GM19463 (cell line): ENCODE results near the gene SGCE.
A peak's percentile ranks its signal among the peaks of the same experiment; 100 is the strongest.
"Not testable (repeated sequence)": the region's sequence is repeated elsewhere in the genome, so short reads cannot be mapped to it uniquely, and the experiment has no call there.

Experiments
- ATAC-seq: cut with Tn5 transposase; IDR thresholded peaks from one replicate; pipeline ENCODE4 v1.9.1; 2021; ENCODE audit warnings: mild to moderate bottlenecking, moderate library complexity; ENCODE audit not compliant: unreplicated experiment

Gene SGCE

DNA sequence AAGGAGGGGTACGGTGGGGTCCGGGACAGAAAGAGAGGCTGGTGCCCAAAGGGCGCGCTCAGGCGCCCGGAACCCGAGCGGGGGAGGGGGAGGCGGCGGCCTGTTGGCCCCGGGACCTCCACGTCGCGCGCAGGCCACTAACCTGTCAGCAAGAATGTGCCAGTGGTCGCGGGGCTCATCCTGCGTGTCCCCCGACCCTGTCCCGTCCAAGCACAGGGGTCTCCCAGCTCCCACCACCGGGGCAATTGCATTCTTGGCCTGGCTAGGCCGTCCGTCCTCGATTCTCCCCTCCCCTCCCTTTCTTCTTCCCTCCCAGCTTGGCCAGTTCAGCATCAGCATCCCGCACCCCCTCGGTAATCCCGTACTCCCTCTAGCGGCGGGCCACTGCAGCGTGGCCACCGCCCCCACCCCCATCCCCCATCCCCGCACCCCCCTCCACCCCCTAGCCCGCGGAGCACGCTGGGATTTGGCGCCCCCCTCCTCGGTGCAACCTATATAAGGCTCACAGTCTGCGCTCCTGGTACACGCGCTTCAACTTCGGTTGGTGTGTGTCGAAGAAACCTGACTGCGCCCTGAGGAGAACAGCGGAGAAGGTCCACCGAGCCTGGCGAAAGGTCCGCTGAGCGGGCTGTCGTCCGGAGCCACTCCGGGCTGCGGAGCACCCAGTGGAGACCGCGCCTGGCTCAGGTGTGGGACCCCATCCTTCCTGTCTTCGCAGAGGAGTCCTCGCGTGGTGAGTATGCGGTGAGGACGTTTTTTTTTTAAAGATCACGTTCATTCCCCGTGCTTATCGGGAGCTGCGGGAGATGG is at the start of gene SGCE:
SGCE (minus strand) TSS at position 286 of the 810 bp plus-strand sequence; CDS start at position 251, 35 bp downstream.
- peak; percentile 18 for ATAC-seq

DNA sequence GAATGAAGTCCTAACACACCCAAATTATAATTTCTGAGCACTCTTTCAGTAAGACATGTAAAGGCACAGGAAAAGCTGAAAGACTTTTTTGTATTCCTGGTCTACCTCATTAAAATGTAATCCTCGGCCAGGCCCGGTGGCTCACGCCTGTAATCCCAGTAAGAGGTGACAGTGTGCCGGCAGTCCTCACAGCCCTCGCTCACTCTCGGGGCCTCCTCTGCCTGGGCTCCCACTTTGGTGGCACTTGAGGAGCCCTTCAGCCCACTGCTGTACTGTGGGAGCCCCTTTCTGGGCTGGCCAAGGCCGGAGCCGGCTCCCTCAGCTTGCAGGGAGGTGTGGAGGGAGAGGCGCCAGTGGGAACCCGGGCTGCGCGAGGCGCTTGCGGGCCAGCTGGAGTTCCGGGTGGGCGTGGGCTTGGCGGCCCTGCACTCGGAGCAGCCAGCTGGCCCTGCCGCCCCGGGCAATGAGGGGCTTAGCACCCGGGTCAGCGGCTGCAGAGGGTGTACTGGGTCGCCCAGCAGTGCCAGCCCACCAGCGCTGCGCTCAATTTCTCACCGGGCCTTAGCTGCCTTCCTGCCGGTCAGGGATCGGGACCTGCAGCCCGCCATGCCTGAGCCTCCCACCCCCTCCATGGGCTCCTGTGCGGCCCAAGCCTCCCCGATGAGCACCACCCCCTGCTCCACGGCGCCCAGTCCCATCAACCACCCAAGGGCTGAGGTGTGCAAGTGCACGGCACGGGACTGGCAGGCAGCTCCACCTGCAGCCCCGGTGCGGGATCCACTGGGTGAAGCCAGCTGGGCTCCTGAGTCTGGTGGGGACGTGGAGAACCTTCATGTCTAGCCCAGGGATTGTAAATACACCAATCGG is 49.5 kb upstream of the SGCE start:
- ATAC-seq, result not testable (repeated sequence)

DNA sequence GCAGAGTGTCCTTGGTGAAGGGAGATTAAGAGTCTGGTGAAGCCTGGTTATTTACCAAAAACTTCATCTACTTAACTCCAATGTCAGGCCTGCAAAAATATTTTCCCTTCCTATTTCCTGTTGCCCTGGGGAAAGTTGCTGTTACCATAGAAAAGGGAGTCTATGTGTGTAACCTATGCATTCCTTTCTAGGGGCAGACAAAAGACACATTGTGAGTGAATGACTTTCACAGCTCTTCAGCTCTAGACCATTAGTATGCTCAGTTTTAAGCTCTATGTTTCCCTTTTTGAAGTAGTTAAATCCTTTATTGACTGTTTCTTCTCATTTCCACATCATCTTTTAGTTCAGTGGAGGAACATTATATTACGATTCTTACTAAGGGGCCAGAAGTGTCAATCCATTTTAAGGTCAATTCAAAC is 45.6 kb upstream of the SGCE start:
- no peak for ATAC-seq

GRCh38 chr7:94700926-94701554 is 45.1 kb upstream of the SGCE start:
- no peak for ATAC-seq

- no peak for ATAC-seq
These were observed 42.3 kb upstream of the SGCE start for GRCh38 chr7:94698275-94698674.

DNA sequence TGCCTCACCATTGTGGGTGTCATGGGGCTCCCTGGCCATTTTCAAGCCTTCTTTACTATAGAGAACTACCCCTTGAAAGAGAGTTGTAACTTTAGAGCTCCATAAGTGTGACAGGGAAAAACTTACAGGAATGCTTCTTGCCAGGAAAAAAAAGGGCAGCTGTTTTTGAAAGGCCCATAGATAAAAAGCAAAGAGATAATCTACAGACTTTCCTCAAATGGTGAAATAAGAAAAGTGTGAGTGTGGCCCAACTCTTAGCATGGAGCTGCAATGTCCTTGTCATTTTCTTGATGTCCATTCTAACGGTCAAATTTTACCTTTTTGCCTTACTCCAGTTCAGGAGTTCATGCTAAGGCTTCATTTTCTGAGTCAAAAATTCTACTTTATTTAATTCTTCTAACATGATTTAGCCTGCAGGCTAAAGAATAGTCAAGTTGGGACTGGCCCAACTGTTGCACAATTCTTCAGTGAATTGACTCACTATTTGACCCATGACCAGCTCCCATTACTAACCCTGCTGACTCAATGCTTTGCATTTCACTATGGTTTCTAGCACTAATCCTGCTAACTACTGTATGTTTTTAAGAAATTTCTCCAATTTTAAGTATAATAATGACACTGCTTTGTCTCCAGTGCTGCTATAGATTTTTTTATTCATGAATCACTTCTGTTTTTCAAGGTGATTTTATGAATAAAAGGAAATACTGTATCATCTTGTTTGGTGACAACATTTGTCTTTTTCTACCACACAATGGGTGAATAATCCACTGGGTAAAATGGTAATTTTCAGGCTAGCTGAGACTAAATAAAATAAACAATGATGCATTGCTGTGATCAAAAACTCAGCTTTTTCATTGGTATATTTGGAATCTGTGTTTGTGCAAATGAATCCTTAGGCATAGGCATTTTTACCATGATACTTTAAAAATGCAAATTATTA is 41.4 kb upstream of the SGCE start:
- peak; percentile 58 for ATAC-seq

DNA sequence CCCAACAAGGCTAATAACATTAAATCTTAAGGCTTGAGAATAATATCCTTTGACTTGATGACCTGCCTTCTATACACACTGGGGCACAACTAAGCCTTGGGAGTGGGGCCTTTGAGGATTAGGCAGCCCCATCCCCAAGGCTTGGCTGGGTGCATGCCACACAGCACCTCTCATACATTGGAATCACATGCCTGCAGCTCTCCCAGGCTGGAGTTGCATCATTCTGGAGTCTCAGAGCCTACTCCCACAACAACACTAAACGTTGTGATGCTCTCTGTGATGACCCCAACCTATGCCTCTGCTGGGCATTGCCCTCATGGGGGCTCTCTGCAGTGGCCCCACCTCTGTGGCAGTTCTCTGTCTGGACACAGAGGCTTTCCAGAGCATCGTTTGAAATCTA is 31.9 kb upstream of the SGCE start:
- ATAC-seq, result no peak

DNA sequence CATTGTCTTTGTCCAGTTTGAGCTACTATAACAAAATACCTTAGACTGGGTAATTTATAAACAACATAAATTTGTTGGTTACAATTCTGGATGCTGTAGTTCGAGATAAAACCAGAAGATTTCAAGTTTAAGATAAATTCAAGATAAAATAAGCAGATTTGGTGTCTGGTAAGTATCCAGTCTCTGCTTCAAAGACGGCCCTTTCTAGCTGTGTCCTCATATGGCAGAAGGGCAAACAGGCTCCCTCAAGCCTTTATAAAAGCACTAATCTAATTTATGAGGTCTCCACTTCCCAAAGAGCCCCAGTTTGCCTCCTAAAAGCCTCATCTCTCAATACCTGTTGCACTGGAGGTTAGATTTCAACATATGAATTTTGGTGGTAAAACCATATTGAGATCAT is 31.1 kb upstream of the SGCE start:
- no peak for ATAC-seq

GRCh38 chr7:94683066-94683465 is 27.1 kb upstream of the SGCE start:
- no peak for ATAC-seq

- ATAC-seq, result no peak
These were observed 23.4 kb upstream of the SGCE start for GRCh38 chr7:94679358-94679757.

DNA sequence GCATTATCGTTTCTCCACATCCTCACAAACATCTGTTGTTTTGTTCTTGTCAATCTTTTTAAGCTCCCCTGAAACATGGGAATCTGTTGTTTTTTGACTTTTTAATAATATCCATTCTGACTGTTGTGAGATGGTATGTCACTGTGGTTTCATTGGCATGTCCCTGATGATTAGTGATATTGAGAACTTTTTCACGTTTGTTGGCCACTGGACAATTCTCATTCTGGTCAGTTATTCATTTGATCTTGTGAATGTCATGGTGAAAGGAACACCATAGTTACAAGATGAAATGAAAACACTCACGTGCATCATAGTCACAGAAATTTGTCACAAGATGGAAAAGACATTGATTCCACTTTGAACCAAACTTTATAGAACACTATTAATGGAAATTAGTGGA is 20.5 kb upstream of the SGCE start:
- ATAC-seq, result no peak

GRCh38 chr7:94675356-94675755 is 19.4 kb upstream of the SGCE start:
- ATAC-seq, result no peak

DNA sequence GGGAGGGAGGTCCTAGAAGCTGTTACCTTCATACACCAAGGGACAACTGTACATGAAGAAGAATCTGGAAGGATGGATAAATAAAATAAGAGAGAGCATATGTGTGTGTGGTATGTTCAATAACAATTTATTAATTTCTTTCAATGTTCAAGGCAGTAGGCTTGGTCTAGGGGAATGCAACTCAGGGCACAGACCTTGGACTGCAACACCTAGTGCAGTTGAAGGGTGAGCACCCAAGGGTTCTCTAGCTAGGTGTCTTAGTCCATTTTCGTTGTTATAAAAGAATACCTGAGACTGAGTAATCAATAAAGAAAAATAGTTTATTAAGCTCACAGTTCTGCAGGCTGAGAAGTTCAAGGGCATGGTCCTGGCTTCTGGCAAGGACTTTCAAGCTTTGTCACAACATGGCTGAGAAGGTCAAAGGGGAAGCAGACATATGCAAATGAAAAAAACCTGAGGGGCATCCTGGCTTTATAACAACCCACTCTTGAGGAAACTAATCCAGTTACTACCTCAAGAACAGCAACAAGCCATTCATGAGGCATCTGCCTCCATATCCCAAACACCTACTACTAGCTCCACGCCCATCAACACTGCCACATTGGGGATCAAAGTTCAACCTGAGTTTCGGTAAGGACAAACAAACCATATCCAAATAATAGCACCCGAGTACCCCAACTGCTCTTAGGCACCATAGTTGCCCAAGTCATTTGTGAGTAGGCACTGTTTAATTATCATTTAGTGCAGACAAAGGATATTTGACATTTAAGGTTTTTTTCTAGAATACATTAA is 15.7 kb upstream of the SGCE start:
- no peak for ATAC-seq

DNA sequence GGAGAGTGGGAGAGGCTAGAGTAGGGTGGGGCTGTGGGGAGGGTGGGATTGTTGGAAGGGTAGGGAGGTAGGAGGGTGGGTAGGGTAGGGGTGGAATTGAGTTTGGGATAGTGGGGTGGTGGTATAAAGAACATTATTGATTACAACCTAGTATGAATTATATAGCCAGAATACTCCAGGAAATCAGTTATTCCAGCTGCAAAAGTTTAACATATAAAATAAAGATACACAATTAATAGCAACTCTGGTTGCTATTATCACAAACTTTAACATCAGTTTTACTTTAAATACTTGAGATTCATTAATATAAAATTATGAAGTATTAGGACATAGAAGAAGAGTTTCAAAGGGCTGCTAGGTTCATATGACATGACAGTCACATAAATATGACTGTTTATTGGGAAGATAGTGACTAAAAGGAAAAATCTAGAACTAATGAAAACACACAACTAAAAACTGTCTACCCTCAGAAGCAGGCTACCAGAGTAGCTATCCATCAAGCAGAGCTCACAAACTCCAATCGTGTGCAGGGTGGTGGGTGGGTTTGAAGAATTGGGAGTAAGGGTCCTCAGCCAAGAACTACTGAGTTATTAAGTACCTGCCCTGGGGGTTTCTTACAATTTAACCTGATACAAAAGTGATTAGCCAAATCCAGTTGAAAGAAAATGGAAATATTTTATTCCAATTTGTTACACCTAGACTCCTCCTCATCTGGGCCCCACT is 14.0 kb upstream of the SGCE start:
- ATAC-seq, result no peak

DNA sequence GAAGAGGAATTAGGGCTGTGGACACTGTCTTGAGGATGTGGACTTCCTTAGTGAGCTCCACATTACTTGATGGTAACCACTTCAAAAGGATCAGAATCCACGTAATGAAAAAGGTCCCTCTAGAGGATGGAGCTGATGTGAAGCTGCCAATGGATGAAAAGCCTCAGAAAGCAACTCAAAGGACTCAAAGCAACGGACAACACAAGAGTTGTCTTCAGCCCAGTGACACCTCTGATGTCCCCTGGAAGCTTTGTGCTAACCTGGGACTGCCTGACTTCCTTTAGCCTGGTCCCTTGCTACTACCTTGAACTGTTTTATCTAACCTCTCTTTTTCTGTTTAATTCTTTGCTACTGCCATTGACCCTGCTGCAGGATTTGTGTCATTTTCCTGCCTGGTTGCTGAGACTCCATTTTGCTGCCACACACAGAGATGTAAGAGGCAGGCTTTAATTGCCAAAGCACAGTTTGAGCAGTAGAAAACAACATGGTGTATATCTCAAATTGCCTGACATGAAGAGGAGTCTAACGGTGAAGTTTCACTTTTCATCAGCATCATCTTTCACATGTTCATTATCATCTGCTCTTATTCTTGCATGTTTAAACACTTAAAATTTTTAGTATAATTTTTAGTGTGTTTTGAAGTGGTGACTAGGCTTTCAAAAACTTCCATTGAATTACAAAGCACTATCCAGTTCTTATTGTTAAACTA is 11.1 kb upstream of the SGCE start:
- ATAC-seq, result peak; percentile 47

DNA sequence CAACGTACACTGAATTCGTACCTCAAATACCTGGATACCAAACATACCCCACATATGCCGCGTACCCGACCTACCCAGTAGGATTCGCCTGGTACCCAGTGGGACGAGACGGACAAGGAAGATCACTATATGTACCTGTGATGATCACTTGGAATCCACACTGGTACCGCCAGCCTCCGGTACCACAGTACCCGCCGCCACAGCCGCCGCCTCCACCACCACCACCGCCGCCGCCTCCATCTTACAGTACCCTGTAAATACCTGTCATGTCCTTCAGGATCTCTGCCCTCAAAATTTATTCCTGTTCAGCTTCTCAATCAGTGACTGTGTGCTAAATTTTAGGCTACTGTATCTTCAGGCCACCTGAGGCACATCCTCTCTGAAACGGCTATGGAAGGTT is 9.5 kb upstream of the SGCE start:
- no peak for ATAC-seq

DNA sequence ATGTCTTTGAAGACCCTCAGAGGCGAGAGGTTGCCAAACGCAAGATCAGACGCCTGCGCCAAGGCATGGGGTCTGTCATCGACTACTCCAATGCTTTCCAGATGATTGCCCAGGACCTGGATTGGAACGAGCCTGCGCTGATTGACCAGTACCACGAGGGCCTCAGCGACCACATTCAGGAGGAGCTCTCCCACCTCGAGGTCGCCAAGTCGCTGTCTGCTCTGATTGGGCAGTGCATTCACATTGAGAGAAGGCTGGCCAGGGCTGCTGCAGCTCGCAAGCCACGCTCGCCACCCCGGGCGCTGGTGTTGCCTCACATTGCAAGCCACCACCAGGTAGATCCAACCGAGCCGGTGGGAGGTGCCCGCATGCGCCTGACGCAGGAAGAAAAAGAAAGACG is 8.1 kb upstream of the SGCE start:
- ATAC-seq, result no peak

- no peak for ATAC-seq
These were observed 6.6 kb upstream of the SGCE start for GRCh38 chr7:94662548-94662947.
